Measurements from ENCODE around the gene TTLL1. TPM values are rescaled to one million over a fixed set of nuclear protein-coding genes. Genes with fewer than 3 reads are reported as not detected.
A peak's percentile ranks its signal among the peaks of the same experiment; 100 is the strongest.

The TTLL1 gene
- 19.1 TPM in 2 replicates for total RNA-seq
- long read RNA-seq, transcript TTLL1-201 (11 exons, 1,645 nt), result major isoform, 12 of 18 reads
- long read RNA-seq, partial matches to known transcripts, result 5 of 18 reads
- long read RNA-seq, other reads (novel, unspliced or antisense), result 1 of 18 reads

- DNase-seq (ENCODE audit: low read depth, low spot score), result peak; percentile 81
- no peaks in the 10 kb centered on the region for H3K9me3 Mint-ChIP-seq
- peak within 1 kb of the TSS; percentile 93 for H3K4me3 Mint-ChIP-seq
- peaks cover 13% of the 10 kb centered on the region for H3K4me1 Mint-ChIP-seq
- no peak within 1 kb of the TSS for H3K27ac Mint-ChIP-seq (ENCODE audit: unreplicated experiment)
- no peaks in the 10 kb centered on the region for H3K27me3 Mint-ChIP-seq (ENCODE audit: low read depth)
- TF ChIP-seq, protein P1, sequence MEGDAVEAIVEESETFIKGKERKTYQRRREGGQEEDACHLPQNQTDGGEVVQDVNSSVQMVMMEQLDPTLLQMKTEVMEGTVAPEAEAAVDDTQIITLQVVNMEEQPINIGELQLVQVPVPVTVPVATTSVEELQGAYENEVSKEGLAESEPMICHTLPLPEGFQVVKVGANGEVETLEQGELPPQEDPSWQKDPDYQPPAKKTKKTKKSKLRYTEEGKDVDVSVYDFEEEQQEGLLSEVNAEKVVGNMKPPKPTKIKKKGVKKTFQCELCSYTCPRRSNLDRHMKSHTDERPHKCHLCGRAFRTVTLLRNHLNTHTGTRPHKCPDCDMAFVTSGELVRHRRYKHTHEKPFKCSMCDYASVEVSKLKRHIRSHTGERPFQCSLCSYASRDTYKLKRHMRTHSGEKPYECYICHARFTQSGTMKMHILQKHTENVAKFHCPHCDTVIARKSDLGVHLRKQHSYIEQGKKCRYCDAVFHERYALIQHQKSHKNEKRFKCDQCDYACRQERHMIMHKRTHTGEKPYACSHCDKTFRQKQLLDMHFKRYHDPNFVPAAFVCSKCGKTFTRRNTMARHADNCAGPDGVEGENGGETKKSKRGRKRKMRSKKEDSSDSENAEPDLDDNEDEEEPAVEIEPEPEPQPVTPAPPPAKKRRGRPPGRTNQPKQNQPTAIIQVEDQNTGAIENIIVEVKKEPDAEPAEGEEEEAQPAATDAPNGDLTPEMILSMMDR (conservative IDR thresholded peaks at IDR 0.05), result no peak
- peaks cover 5% of the 10 kb centered on the region for H3K36me3 Mint-ChIP-seq (ENCODE audit: low read depth)
Observed at GRCh38 chr22:43088984-43089717, at the start of gene TTLL1. Gene TTLL1 (minus strand): TSS chr22:43089391. CDS start chr22:43075586, 13,805 bp downstream.

- TF ChIP-seq, protein P1 (conservative IDR thresholded peaks at IDR 0.05), result no peak
- H3K9me3 Mint-ChIP-seq, result no peaks in the 10 kb centered on the region
- DNase-seq (ENCODE audit: low read depth, low spot score), result no peak
- H3K4me1 Mint-ChIP-seq, result peaks cover 10% of the 10 kb centered on the region
- H3K4me3 Mint-ChIP-seq, result no peak overlapping the region
- H3K27ac Mint-ChIP-seq (ENCODE audit: unreplicated experiment), result no peak overlapping the region
- no peaks in the 10 kb centered on the region for H3K27me3 Mint-ChIP-seq (ENCODE audit: low read depth)
- peaks cover 16% of the 10 kb centered on the region for H3K36me3 Mint-ChIP-seq (ENCODE audit: low read depth)
Observed at GRCh38 chr22:43136801-43137200, 47.6 kb upstream of the TTLL1 start.

DNA sequence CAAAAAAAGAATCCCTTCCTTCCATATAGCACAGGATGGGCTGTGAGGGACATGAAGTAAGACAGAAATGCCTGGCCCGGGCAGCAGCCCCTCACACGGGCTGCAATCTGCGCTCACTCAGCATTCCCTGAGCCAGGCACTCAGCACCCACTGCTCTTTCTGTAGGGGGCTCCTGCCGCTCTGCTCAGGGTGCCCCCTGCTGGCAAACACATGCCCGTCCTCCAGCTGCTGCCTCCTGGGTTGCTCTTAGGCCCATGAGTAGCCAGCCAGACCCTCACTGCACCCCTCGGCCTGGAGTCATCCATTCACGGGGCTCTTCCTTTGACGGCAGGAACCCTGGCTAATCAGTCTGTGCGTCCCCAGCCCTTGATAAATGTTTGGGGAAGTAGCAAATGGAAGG, 47.1 kb upstream of the TTLL1 start:
- no peak overlapping the region for H3K27ac Mint-ChIP-seq (ENCODE audit: unreplicated experiment)
- H3K27me3 Mint-ChIP-seq (ENCODE audit: low read depth), result no peaks in the 10 kb centered on the region
- peaks cover 16% of the 10 kb centered on the region for H3K36me3 Mint-ChIP-seq (ENCODE audit: low read depth)
- TF ChIP-seq, protein P1 (conservative IDR thresholded peaks at IDR 0.05), result peak; percentile 72
- H3K4me1 Mint-ChIP-seq, result peaks cover 8% of the 10 kb centered on the region
- peak overlapping the region; percentile 57 for H3K4me3 Mint-ChIP-seq
- no peaks in the 10 kb centered on the region for H3K9me3 Mint-ChIP-seq
- DNase-seq (ENCODE audit: low read depth, low spot score), result peak; percentile 55

DNA sequence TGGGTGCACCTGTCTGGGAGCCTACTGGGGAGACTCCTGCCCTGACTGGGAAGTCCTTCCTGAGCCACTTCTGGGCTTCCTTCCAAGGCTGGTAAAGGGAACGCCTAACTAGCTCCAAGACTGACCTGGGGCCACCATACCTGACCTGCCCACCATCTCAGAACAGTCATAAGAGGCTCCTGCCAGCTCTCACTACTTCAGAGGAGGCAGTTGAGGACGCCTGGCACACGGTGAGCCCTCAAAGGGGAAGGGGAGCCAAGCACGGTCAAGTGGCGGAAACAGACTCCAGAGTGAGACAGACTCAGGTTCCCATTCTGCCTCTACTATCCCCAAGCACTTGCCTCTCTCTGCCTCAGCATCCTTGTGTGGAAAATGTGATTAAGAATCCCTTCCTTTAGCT, 46.4 kb upstream of the TTLL1 start:
- no peaks in the 10 kb centered on the region for H3K9me3 Mint-ChIP-seq
- H3K27me3 Mint-ChIP-seq (ENCODE audit: low read depth), result no peaks in the 10 kb centered on the region

DNA sequence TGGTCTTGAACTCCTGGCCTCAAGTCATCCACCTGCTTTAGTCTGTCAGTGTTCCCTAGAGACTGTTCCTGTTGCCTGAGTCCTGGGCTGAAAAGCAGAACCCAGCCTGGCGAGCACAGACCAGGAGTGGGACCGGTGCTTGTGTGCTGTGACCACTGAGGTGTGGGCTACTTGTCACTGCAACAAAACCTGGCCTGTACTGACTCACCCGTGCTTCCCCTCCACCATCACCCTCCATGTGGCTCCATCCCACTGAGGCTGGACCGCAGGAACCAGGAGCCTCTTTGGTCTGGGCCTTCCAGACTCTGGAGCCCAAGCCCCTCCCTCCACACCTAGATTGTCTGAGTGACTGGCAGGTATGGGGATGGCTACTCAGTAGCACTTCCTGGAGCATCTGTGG, 45.4 kb upstream of the TTLL1 start:
- no peaks in the 10 kb centered on the region for H3K9me3 Mint-ChIP-seq
- no peak for DNase-seq (ENCODE audit: low read depth, low spot score)
- no peak overlapping the region for H3K27ac Mint-ChIP-seq (ENCODE audit: unreplicated experiment)
- no peaks in the 10 kb centered on the region for H3K27me3 Mint-ChIP-seq (ENCODE audit: low read depth)
- peaks cover 13% of the 10 kb centered on the region for H3K36me3 Mint-ChIP-seq (ENCODE audit: low read depth)
- H3K4me1 Mint-ChIP-seq, result no peaks in the 10 kb centered on the region
- no peak overlapping the region for H3K4me3 Mint-ChIP-seq
- TF ChIP-seq, protein P1 (conservative IDR thresholded peaks at IDR 0.05), result no peak

More for the DNA sequence above, 46.4 kb upstream of the TTLL1 start:
- Mint-ChIP-seq H3K4me3 (no peak overlapping the region), H3K36me3 (ENCODE audit: low read depth) (peaks cover 13% of the 10 kb centered on the region), H3K27ac (ENCODE audit: unreplicated experiment) (no peak overlapping the region), H3K4me1 (peaks cover 1% of the 10 kb centered on the region)
- no peak for DNase-seq (ENCODE audit: low read depth, low spot score)
- TF ChIP-seq, protein P1 (conservative IDR thresholded peaks at IDR 0.05), result no peak
